Stomach smooth muscle (tissue), 2 donors: Measurements from ENCODE around the gene PTPRT.

Source experiments
- H3K27ac ChIP-seq: one replicate; pipeline ENCODE4 v1.7.0; 2013; ENCODE audit warnings: mild to moderate bottlenecking, low read length, inconsistent platforms
- H3K27me3 ChIP-seq, 2 donors: one replicate each; pipeline ENCODE4 v1.7.0; 2013; ENCODE audit warnings: low read length in 2 of 2; ENCODE audit not compliant: insufficient read depth in 2 of 2, control insufficient read depth in 1 of 2
- H3K36me3 ChIP-seq, 2 donors: one replicate each; pipeline ENCODE4 v1.7.0; 2013; ENCODE audit warnings: low read length in 2 of 2; ENCODE audit not compliant: control insufficient read depth in 2 of 2, insufficient read depth in 2 of 2
- H3K4me1 ChIP-seq: one replicate; pipeline ENCODE4 v1.7.0; 2013; ENCODE audit warnings: low read length; ENCODE audit not compliant: control insufficient read depth, insufficient read depth
- H3K4me3 ChIP-seq, 2 donors: one replicate each; pipeline ENCODE4 v1.7.0; 2013; ENCODE audit warnings: low read length in 2 of 2
- H3K9ac ChIP-seq, 2 donors: one replicate each; pipeline ENCODE4 v1.7.0; 2013; ENCODE audit warnings: low read length in 2 of 2, mild to moderate bottlenecking in 1 of 2
- H3K9me3 ChIP-seq, 2 donors: one replicate each; pipeline ENCODE4 v1.7.0; 2013; ENCODE audit warnings: low read length in 2 of 2; ENCODE audit not compliant: control insufficient read depth in 2 of 2
- donor health status: healthy.
- donor health status: Pancreatic carcinoma.

Gene PTPRT

DNA sequence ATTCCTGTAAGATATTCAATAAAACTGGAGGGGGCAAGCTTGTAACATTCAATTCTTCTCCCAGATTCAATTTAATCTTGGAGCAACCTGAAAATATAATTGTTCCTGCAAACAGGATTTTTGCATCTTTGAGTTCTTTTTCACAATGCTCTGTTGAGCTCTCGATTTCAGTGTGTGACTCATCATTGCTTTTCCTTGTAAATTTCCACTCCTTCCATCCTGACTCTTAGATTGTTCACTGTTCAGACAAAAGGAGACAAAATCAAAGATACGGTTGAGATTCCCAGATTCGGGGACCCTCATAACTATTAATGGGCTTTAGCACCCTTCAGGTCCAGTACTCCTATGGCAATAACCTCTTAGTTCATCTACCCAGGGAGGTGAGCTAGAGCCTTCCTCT is 999.6 kb downstream of the PTPRT start:
- no peak overlapping the region for H3K4me3 ChIP-seq
- no peaks in the 10 kb centered on the region for H3K27me3 ChIP-seq
- H3K9me3 ChIP-seq: no peaks in the 10 kb centered on the region
- no peak overlapping the region for H3K27ac ChIP-seq
- H3K9ac ChIP-seq: no peak overlapping the region
- H3K36me3 ChIP-seq: no peaks in the 10 kb centered on the region
- no peaks in the 10 kb centered on the region for H3K4me1 ChIP-seq

DNA sequence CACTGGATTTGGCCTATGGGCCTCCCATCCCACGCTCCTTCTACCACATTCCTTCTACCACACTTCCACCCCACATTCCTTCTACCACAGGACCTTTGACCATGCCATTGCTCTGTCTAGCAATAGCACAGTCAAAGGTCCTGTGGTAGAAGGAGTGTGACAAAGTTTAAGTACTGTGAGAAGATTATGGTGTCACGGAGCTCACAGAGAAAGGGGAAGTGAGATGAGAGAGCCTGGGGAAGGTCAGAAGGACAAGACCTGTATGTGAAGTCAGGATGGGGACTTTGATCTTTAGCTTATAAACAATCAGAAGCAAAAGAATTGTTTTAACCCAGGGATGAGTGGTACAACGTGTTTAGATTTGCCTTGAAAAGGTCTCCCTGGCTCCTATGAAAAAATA is 1003.4 kb downstream of the PTPRT start:
- no peak overlapping the region for H3K4me3 ChIP-seq
- no peaks in the 10 kb centered on the region for H3K27me3 ChIP-seq
- H3K27ac ChIP-seq: no peak overlapping the region
- H3K9me3 ChIP-seq: no peaks in the 10 kb centered on the region
- H3K4me1 ChIP-seq: no peaks in the 10 kb centered on the region
- H3K9ac ChIP-seq: no peak overlapping the region
- no peaks in the 10 kb centered on the region for H3K36me3 ChIP-seq

DNA sequence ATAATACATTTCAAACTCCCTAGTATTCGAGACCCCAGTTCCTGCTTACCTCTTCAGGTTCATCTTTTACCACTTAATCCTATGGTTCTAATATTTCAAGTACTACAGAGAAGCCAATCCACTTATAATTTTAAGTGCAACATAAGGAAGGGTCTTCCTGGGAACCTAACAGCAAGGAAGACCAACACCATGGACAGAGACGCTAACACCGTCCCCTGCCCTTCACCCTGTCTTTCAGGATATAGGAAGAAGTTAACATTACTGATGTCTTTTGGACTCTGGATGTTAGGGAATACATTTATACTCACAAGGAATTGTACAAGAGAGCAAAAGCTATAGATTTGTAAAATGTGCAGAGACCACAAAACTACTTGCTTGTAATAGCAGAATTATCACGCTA is 1006.6 kb downstream of the PTPRT start:
- Histone ChIP-seq H3K27ac (no peak overlapping the region), H3K4me3 (no peak overlapping the region), H3K4me1 (no peaks in the 10 kb centered on the region)

DNA sequence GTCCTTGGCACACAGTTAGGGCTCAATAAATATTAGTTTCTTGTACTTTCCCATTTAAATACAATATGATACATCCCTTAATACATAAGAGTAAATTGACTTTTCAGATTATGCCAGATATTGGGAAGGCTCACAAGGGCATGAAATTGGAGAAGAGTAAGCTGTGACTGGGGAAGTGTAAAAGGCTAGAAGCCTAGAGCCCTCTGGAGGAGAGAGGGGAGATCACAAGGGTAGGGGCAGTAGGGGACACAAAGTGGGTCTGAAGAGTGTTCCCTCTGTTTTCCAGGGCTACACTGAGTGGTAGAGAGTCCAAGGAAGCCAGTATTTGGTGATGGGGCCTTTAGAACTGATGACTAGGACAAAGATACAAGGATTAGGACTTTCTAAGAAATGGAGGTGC is 1008.6 kb downstream of the PTPRT start:
- Histone ChIP-seq H3K4me3 (no peak overlapping the region), H3K4me1 (no peaks in the 10 kb centered on the region), H3K9ac (no peak overlapping the region), H3K9me3 (no peaks in the 10 kb centered on the region), H3K27ac (no peak overlapping the region), H3K36me3 (no peaks in the 10 kb centered on the region), H3K27me3 (no peaks in the 10 kb centered on the region)

More for the DNA sequence above, 1006.6 kb downstream of the PTPRT start:
- Histone ChIP-seq H3K27me3 (no peaks in the 10 kb centered on the region), H3K9ac (no peak overlapping the region), H3K9me3 (no peaks in the 10 kb centered on the region), H3K36me3 (no peaks in the 10 kb centered on the region)

DNA sequence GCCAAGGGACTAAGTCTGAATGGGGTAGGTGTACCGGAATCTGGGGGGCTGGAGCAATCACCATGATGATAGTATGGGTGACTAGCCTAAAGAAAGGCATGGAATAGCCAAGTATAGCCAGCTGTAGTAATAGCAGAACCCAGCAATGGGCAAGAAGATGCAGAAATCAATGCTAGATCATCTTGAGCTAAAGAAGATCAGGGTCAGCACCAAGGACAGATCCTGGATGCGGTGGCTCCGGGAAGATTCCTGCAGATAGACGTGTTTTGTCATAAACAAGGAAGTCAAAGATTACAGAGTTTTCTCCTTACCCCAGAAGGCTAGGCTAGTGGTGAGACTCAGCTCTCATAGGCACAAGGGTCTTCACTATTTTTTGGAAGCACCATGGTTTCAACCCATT is 1009.9 kb downstream of the PTPRT start:
- Histone ChIP-seq H3K36me3 (no peaks in the 10 kb centered on the region), H3K27ac (no peak overlapping the region), H3K9ac (no peak overlapping the region), H3K27me3 (no peaks in the 10 kb centered on the region), H3K4me1 (no peaks in the 10 kb centered on the region), H3K9me3 (no peaks in the 10 kb centered on the region), H3K4me3 (no peak overlapping the region)

DNA sequence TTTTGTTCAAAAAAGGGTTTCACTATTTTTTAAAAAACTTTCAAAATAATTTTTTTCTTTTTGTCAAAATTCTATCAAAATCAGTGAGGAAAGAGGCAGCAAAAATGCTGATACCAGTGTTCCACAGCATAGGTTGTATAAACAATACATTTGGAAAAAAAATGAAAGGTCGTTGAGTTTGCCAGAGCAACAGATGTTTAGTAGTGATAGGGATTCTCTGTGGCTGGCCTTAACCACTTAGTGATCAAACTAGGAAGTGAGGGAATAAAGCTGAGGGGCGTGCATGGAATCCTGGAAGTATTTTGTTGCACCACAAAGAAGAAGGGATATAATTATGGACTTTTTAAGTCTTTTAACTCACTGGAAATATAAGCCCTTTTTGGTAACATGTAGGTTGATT is 1016.3 kb downstream of the PTPRT start:
- Histone ChIP-seq H3K9me3 (no peaks in the 10 kb centered on the region), H3K27me3 (no peaks in the 10 kb centered on the region), H3K9ac (no peak overlapping the region), H3K4me3 (no peak overlapping the region), H3K27ac (no peak overlapping the region), H3K4me1 (no peaks in the 10 kb centered on the region), H3K36me3 (no peaks in the 10 kb centered on the region)

DNA sequence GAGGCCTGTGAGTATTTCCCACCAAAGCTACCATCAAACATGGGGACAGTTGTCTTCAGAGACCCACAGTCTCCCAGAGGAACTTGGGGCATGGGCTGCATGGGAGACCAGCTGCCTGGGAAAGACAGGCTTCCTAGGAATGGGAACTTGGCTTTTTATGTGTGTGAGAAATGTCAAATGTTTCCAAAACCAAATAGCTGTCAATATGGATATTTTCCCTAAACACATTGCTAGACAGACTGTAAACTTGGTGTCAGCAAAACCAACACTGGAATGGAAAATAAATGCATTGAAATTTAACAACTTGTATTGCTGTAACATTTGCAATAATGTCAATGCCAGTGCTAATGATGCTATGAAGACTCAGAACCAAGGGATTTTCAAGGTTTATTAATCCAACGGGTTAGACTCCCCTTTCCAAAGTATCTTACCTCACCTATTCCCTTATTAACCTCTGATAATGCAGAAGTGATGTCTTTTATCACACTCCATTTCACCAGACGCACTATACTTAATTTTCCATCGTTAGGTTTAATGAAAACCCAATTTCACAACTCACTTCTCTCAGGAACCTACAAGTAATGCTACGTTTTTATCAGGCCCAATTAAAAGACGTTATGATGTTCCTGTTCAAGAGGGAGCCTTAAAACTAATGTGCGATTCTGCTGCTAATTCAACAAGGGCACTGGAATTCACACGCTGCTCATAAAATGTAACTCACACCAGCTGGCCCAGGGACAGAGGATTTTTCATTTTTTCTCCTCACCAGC is 1025.4 kb downstream of the PTPRT start:
- H3K9ac ChIP-seq: no peak overlapping the region
- H3K9me3 ChIP-seq: no peaks in the 10 kb centered on the region
- H3K36me3 ChIP-seq: no peaks in the 10 kb centered on the region
- no peaks in the 10 kb centered on the region for H3K4me1 ChIP-seq
- H3K27me3 ChIP-seq: peaks cover 0 to 2% of the 10 kb centered on the region in 2 donors
- H3K4me3 ChIP-seq: no peak overlapping the region
- no peak overlapping the region for H3K27ac ChIP-seq

DNA sequence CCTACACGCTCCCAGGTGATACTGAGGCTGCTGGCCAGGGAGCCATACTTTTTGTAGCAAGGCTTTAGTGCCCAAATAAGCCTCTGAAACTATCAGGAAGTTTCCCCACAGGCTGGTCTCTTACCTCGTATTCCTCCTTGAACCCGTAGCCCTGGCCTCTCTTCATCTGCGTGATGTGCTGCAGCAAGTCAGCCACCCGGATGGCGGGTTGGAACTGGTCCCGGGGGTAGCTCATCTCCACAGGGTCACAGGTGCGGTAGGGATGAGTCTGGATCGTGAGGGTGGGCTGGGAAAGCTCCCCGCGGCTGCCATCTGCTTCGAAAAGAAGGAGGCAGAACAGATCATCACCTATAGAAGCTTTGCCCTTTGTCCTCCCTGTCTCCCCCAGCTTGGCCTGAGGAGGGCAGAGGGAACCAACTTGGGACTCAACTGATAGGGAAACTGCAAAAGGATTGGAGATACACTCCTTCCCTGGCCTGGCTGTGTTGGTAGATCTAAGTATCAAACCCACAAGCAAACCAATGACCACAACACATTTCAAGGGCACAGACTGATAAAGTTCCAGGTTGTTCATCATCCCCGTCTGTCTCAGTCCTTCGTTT is 1028.4 kb downstream of the PTPRT start:
- H3K36me3 ChIP-seq: no peaks in the 10 kb centered on the region
- no peak overlapping the region for H3K27ac ChIP-seq
- no peak overlapping the region for H3K9ac ChIP-seq
- no peak overlapping the region for H3K4me3 ChIP-seq
- H3K27me3 ChIP-seq: peaks cover 0 to 2% of the 10 kb centered on the region in 2 donors
- no peaks in the 10 kb centered on the region for H3K9me3 ChIP-seq
- H3K4me1 ChIP-seq: no peaks in the 10 kb centered on the region

DNA sequence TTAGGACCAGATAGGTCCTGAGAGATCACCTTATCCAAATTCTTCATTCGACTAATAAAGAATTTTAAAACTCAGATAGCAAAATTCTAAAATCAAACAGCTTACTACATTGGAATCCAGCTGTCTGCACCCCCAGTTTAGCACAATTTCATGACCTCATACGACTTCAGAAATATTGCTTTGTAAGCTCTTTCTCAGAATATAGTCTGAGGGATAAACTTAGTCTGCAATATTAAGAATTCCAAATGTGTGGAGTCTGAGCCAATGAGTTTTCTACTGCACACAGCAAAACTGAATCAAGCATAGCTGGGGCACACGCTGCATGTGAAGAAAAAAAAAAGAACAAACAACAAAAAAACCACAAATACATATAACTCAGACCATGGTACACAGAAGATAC is 1029.9 kb downstream of the PTPRT start:
- H3K4me3 ChIP-seq: no peak overlapping the region
- H3K4me1 ChIP-seq: no peaks in the 10 kb centered on the region
- H3K27ac ChIP-seq: no peak overlapping the region
- H3K9ac ChIP-seq: no peak overlapping the region
- no peaks in the 10 kb centered on the region for H3K36me3 ChIP-seq
- H3K9me3 ChIP-seq: no peaks in the 10 kb centered on the region
- peaks cover 0 to 2% of the 10 kb centered on the region in 2 donors for H3K27me3 ChIP-seq

DNA sequence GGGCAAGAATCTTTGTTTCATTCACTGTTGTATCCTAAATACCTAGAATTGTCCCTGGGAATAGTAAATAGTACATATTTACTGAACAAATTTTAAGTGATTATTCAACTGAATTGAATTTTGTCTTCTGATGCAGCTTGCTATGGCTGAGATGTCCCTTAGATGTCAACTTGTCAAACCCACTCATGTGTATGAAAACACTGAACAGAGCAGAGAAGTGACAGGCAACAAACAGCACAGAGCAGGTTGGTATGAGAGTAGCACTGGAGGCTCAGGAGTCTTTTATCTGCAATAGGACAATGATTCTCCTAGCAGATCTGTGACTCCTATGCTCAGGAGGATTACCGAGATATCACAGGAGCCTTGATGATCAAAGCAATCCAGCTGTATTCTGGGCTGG is 1031.4 kb downstream of the PTPRT start:
- Histone ChIP-seq H3K4me1 (no peaks in the 10 kb centered on the region), H3K9me3 (no peaks in the 10 kb centered on the region), H3K9ac (no peak overlapping the region), H3K27me3 (peaks cover 0 to 4% of the 10 kb centered on the region in 2 donors), H3K4me3 (no peak overlapping the region), H3K27ac (no peak overlapping the region), H3K36me3 (no peaks in the 10 kb centered on the region)

DNA sequence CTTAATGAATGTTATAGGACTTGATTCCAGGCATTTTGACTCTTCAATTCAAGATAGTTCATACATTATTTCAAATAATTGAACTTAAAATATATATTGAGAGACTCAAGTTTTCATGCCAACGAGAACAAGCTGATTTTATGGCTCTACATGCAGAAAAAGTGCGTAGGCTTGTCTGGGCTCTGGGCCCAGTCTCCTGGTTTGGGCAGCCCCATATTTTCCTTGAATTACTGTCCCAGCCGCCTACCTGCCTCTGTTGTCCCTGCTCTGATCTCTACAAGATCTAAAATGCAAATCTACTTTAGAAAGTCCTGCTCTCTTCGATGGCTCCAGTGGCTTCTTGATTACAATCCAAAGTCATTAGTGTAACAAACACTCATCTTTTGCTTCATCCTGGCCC is 1034.1 kb downstream of the PTPRT start:
- H3K27me3 ChIP-seq: peaks cover 0 to 2% of the 10 kb centered on the region in 2 donors
- no peaks in the 10 kb centered on the region for H3K9me3 ChIP-seq
- H3K4me3 ChIP-seq: no peak overlapping the region
- H3K27ac ChIP-seq: no peak overlapping the region
- no peaks in the 10 kb centered on the region for H3K36me3 ChIP-seq
- no peaks in the 10 kb centered on the region for H3K4me1 ChIP-seq
- H3K9ac ChIP-seq: no peak overlapping the region
